DOHH2 (cell line): Measurements from ENCODE around the gene FAM193A.
"Not testable (repeated sequence)": the region's sequence is repeated elsewhere in the genome, so short reads cannot be mapped to it uniquely, and the experiment has no call there.

ENCODE experiments used
- H3F3A ChIP-seq: fragments of 200-600 bp; sonication (generic), shearing (Covaris generic); 2 replicates; pipeline ENCODE4 v1.6.0; 2016; ENCODE audit warnings: antibody characterized with exemption, mild to moderate bottlenecking; ENCODE audit not compliant: control insufficient read depth, insufficient read depth
- H3K27ac ChIP-seq: fragments of 200-600 bp; sonication (generic); 2 replicates; pipeline ENCODE4 v1.5.1; 2014; ENCODE audit warnings: low read depth, mild to moderate bottlenecking, low read length, moderate library complexity
- H3K27me3 ChIP-seq: fragments of 200-600 bp; sonication (generic); 2 replicates; pipeline ENCODE4 v1.6.1; 2014; ENCODE audit warnings: mild to moderate bottlenecking, low read length, mixed read lengths; ENCODE audit not compliant: control insufficient read depth
- H3K36me3 ChIP-seq: fragments of 200-600 bp; sonication (generic); 2 replicates; pipeline ENCODE4 v1.6.1; 2014; ENCODE audit warnings: mild to moderate bottlenecking, low read length, moderate library complexity, mixed read lengths; ENCODE audit not compliant: control insufficient read depth
- H3K4me1 ChIP-seq: fragments of 200-600 bp; sonication (generic); 2 replicates; pipeline ENCODE4 v1.6.1; 2014; ENCODE audit warnings: mild to moderate bottlenecking, low read length, mixed read lengths; ENCODE audit not compliant: control insufficient read depth
- H3K4me2 ChIP-seq: fragments of 200-600 bp; sonication (generic); 2 replicates; pipeline ENCODE4 v1.6.0; 2014; ENCODE audit warnings: mild to moderate bottlenecking, low read length, moderate library complexity
- H3K4me3 ChIP-seq: fragments of 200-600 bp; sonication (generic); 2 replicates; pipeline ENCODE4 v1.5.1; 2014; ENCODE audit warnings: mild to moderate bottlenecking, low read length, mixed read lengths
- H3K79me2 ChIP-seq: fragments of 200-600 bp; sonication (generic); 2 replicates; pipeline ENCODE4 v1.6.1; 2014; ENCODE audit warnings: mild to moderate bottlenecking, low read length, mixed read lengths; ENCODE audit not compliant: control insufficient read depth
- H3K9me2 ChIP-seq: fragments of 200-600 bp; sonication (generic); replicated peaks from 2 replicates; pipeline ENCODE4 v1.6.1; 2014; ENCODE audit warnings: mild to moderate bottlenecking, low read length, mixed read lengths; ENCODE audit not compliant: control insufficient read depth
- H3K9me3 ChIP-seq: fragments of 200-600 bp; sonication (generic); 2 replicates; pipeline ENCODE4 v1.6.1; 2014; ENCODE audit warnings: antibody characterized with exemption, low read length, mixed read lengths; ENCODE audit not compliant: control insufficient read depth, insufficient read depth
- H4K20me1 ChIP-seq: fragments of 200-600 bp; sonication (generic); 2 replicates; pipeline ENCODE4 v1.6.0; 2014; ENCODE audit warnings: low read depth, mild to moderate bottlenecking, antibody characterized with exemption, low read length, moderate library complexity; ENCODE audit not compliant: control insufficient read depth, insufficient read depth
- CTCF ChIP-seq: fragments of 200-600 bp; sonication (generic); IDR thresholded peaks from one replicate; pipeline ENCODE4 v1.5.1; 2014; ENCODE audit warnings: antibody characterized with exemption, mild to moderate bottlenecking, low read depth, low read length; ENCODE audit not compliant: poor library complexity, severe bottlenecking
- EZH2phosphoT487 ChIP-seq: fragments of 200-600 bp; sonication (generic); IDR thresholded peaks from 2 replicates; pipeline ENCODE4 v1.6.1; 2017; ENCODE audit warnings: borderline replicate concordance, mild to moderate bottlenecking, antibody characterized with exemption, low read length, moderate library complexity, mixed read lengths

FAM193A gene

GRCh38 chr4:2615821-2616220, 79.4 kb downstream of the FAM193A start:
- H3K4me1 ChIP-seq: no peaks in the 10 kb centered on the region
- no peaks in the 10 kb centered on the region for H3F3A ChIP-seq
- no peaks in the 10 kb centered on the region for H3K27me3 ChIP-seq
- no peaks in the 10 kb centered on the region for H3K9me2 ChIP-seq
- H3K4me3 ChIP-seq: no peak overlapping the region
- peaks cover 89% of the 10 kb centered on the region for H3K79me2 ChIP-seq
- H3K4me2 ChIP-seq: no peak overlapping the region
- H3K36me3 ChIP-seq: no peaks in the 10 kb centered on the region
- TF ChIP-seq CTCF: no peak
- TF ChIP-seq EZH2phosphoT487: no peak
- H4K20me1 ChIP-seq: 0 out of 2 replicates have a peak, but pooled peaks cover 3% of the 10 kb centered on the region
- no peak overlapping the region for H3K27ac ChIP-seq
- H3K9me3 ChIP-seq: no peaks in the 10 kb centered on the region

GRCh38 chr4:2617955-2618354, 81.5 kb downstream of the FAM193A start:
- no peaks in the 10 kb centered on the region for H3K27me3 ChIP-seq
- peaks cover 90% of the 10 kb centered on the region for H3K79me2 ChIP-seq
- 0 out of 2 replicates have a peak, but pooled peaks cover 3% of the 10 kb centered on the region for H4K20me1 ChIP-seq
- no peak overlapping the region for H3K27ac ChIP-seq
- no peaks in the 10 kb centered on the region for H3K36me3 ChIP-seq
- no peak for TF ChIP-seq CTCF
- no peak for TF ChIP-seq EZH2phosphoT487
- no peaks in the 10 kb centered on the region for H3K9me2 ChIP-seq
- H3F3A ChIP-seq: no peaks in the 10 kb centered on the region
- no peak overlapping the region for H3K4me3 ChIP-seq
- no peak overlapping the region for H3K4me2 ChIP-seq
- H3K9me3 ChIP-seq: no peaks in the 10 kb centered on the region
- no peaks in the 10 kb centered on the region for H3K4me1 ChIP-seq

- H3K36me3 ChIP-seq, H3K9me3 ChIP-seq, H3K4me2 ChIP-seq, H4K20me1 ChIP-seq, H3K4me1 ChIP-seq, H3K4me3 ChIP-seq, H3K27ac ChIP-seq, H3K27me3 ChIP-seq, H3K9me2 ChIP-seq, H3F3A ChIP-seq: not testable (repeated sequence)
- H3K79me2 ChIP-seq: peaks cover 91% of the 10 kb centered on the region
These were observed 82.3 kb downstream of the FAM193A start for GRCh38 chr4:2618729-2619128.

GRCh38 chr4:2619459-2619858, 83.0 kb downstream of the FAM193A start:
- Histone ChIP-seq H3K27ac (no peak overlapping the region), H4K20me1 (0 out of 2 replicates have a peak, but pooled peaks cover 3% of the 10 kb centered on the region), H3F3A (no peaks in the 10 kb centered on the region), H3K27me3 (no peaks in the 10 kb centered on the region), H3K36me3 (no peaks in the 10 kb centered on the region), H3K79me2 (peaks cover 91% of the 10 kb centered on the region), H3K9me3 (no peaks in the 10 kb centered on the region), H3K4me1 (no peaks in the 10 kb centered on the region), H3K4me3 (no peak overlapping the region), H3K4me2 (no peak overlapping the region), H3K9me2 (no peaks in the 10 kb centered on the region)
- TF ChIP-seq EZH2phosphoT487: no peak
- no peak for TF ChIP-seq CTCF
